HG03460 (cell line): Measurements from ENCODE around the gene RTN4R.
"Not testable (repeated sequence)": the region's sequence is repeated elsewhere in the genome, so short reads cannot be mapped to it uniquely, and the experiment has no call there.

Experiments
- ATAC-seq: cut with Tn5 transposase; IDR thresholded peaks from one replicate; pipeline ENCODE4 v1.9.1; 2021; ENCODE audit not compliant: unreplicated experiment

RTN4R gene

GRCh38 chr22:20272700-20273099, 4.6 kb upstream of the RTN4R start:
- ATAC-seq = no peak

DNA sequence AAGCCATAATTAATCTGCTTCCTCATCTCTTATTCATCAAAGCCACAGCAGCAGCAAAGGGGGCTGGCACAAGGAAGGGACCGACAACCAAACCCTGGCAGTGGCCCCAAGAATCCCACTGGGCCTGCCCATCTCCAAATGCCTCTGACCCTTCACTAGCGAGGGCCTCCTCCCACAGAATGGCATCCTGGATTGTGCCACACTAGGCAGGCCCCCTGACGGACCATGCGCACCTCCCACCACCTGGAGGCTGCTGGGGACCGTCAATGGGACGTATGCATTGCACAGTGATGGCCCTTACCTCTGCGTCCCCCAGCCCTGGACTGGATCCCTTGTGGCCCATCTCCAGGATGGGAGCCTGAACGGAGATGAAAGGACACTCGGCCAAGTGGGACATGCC, 4.1 kb upstream of the RTN4R start:
- no peak for ATAC-seq

DNA sequence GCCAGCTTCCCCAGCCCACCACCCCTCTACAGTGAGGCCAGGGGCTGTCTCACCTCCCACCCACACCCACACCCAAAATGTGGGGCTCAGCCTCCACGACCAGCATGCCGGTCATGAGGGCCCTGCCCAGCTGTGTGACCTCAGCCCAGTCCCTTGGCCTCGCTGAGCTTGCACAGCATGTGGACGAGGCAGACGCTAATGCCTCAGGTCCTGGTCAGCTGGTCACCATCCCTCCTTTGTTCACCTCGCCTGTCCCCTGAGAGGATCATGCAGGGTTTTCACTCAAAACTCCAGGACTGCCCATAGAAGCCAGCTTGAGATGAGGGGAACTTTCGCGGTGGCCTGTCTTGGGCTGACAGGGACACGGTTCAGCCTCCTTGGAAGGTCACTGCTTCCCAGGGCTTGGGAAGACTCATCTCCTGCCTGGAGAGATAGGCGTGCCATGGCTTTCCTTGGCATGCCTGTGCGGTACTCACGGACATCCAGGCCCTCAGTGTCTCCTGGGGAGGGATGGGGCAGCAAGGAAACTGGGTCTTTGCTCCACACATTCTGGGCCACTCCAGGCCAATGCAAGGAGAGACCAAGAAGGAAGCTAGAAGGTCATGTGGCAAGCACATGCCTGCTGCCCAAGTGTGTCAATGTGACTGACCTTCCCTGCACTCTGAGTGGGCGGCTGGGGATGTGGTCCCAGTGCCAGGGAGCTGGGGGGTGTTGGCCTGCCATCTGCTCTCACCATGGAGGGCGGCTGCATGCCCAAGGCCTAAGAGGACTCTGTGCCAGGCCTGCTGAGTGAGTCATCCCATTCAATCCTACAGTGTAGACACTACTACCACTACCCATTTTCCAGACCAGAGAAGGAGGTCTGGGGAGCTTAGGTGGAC, 3.2 kb upstream of the RTN4R start:
- ATAC-seq = no peak

DNA sequence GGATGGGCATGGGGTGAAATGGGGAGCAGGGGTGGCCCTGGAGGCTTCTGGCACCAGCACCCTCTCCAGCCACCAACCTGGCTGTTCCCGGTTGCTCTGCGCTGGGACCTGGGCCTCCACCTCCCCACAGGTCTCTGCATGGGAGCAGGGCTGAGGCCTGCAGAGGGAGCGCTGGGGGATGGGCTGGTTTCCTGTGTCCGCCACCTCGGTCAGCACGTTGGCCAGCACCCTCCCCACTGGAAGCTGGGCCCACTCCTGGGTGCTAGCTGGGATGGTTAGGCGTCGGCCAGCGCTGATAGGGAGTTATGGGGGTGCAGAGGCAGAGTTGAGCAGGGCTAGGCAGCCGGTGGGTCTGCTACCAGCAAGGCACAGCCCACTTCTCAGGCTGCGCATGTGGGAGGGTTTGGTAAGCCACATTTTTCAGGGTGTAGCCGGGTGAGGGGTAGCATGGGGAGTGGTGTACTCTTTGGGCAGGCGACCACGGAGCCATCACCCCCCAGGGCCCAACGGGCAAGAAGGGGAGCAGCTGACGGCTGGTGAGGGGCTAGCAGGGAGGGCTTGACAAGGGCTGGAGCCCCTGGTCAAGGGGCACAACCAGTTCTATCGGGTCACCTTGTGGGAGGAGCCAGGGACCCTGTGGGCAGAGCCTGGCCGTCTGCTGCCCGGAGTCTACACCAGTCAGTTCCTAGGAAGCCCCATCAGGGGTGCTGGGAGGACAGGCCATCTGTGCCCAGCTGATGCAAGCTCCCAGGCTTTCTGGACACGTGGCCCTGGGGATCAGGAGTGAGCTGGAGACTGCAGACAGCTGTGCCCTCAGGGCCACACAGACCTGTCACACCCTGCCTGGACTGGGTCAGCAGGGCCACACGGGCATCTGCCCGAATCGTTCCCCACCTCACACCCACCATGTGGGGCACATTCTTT, 2.3 kb upstream of the RTN4R start:
- ATAC-seq = not testable (repeated sequence)

GRCh38 chr22:20269673-20270072, 1.6 kb upstream of the RTN4R start:
- not testable (repeated sequence) for ATAC-seq

DNA sequence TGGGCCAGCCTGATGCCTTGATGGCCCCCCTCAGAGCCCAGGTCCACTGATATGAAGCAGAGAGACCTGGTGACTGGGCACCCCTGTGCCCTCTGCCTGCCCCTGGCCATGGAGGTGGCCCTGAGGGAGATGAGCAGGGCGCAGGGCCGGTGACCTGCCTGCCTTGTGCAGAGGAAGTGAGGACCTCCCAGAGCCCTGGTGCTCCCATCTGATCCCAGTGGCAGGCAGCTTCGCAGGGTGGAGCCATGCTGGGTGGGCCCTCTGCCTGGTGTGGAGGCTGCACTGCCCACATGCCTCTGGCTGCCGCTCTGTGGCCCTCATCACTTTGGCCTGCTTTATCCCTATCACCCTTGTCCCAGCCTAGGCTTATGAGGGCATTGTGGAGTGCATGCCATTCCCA, 1.1 kb upstream of the RTN4R start:
- not testable (repeated sequence) for ATAC-seq

GRCh38 chr22:20267441-20268278, 458 bp downstream of the RTN4R start:
- no peak for ATAC-seq

DNA sequence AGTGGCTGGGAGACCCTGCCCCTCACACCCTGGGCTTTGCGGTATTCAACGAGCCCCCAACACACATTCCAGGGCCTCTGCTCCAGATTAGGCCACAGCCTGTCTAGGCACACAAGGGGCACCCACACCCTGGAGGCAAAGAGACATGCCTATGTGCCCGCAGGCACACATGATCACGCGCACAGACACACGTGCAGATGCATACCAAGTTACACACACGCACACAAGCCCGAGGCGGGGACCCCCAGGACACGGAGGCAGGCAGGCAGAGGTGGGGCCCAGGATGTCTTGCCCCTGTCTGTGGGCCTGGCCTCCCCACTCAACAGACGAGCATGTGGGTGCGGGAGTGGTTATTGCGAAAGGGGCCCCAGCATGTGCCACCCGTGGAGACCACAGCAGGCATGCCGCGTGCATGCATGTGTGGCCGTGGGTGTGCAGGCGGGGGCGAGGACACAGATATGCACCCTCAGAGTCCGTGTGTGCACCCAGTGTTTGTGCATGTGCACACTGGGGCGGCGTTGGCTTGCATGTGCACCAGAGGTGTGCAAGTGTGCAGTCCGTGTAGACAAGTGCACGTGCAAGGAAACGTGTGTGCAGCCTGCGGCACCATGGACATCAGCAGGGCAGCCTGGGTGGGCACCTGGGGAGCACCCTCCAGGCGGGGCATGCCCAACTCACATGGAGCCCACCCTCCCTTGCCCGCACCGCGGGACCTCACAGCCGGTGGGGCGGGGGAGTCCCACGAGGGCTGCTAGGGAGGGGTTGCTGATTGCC, 1.3 kb downstream of the RTN4R start:
- not testable (repeated sequence) for ATAC-seq

DNA sequence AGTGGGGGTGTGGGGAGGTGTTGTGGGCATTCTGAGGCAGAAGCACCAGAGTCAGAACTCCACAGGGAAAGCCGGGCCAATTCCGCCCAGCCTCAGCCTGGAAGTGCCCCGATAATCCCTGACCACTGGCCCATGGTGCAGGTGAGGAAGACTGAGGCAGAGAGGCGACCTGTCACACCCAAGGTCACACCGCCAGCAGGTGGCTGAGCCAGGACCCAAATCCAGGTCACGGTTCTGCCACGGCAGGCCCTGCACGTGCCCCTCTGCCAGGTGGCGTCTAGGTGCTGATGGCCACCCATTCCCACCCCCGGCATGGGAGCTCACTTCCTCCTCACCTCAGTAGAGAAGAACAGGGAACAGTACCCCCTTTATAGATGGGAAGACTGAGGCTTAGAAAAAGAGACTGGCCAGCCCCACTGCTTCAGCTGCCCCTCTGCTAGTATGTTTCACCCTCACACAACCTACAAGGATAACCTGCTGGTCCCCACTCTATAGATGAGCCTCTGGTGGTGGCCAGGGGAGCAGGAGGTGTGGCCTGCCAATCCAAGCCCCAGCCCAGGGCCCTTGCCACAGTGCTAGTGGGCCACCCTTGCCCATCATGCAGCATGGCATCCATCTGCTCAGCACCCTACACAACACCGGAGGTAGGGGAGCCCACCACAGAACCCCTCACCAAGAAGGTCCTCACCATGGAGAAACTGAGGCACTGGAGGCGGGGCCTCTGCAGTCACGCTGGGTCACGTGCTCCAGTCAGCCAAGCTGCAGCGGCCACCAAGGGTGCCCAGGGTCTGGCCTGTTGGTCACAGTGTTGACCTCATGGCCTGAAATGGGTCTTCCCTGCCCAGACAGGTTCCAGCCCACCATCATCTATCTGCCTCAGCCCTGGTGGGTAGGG, 2.1 kb downstream of the RTN4R start:
- not testable (repeated sequence) for ATAC-seq

GRCh38 chr22:20264614-20265452, 3.3 kb downstream of the RTN4R start:
- ATAC-seq = no peak

GRCh38 chr22:20263404-20264281, 4.5 kb downstream of the RTN4R start:
- ATAC-seq = not testable (repeated sequence)

DNA sequence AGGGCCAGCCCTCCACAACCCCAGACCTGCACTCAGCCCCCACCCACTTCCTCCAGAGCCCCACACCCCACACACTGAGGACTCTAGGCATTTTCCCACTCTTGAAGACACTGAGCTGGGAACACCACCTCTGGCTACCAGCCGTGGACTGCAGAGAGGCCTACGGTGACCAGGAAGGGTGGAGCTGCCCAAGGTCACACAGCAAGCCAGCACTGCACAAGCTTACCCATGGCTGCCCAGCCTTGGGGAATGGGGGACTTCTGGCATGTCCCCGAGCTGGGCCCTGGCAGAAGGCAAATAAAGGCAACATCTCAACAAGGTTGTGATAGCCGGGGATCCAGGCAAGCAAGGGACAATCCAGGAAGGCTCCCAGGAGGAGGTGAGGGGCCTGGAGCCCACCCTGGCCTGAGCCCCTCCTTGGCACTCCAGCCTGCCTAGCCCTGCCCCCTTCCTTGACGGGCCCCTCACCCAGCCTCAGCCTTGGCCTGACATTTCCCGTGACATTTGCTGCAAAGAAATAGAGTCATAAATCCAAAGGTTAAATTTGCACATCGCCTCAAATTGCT, 5.5 kb downstream of the RTN4R start:
- ATAC-seq = no peak

- no peak for ATAC-seq
Measured at GRCh38 chr22:20261848-20262581, 6.1 kb downstream of the RTN4R start.

- no peak for ATAC-seq
Measured at GRCh38 chr22:20260071-20260765, 7.9 kb downstream of the RTN4R start.

GRCh38 chr22:20259327-20259688, 8.8 kb downstream of the RTN4R start:
- no peak for ATAC-seq
